Effector CD4-positive, alpha-beta T cell (primary cell): ENCODE measurements around the gene ICE2.
"Not testable (repeated sequence)": the region's sequence is repeated elsewhere in the genome, so short reads cannot be mapped to it uniquely, and the experiment has no call there.

Experiments used
- DNase-seq: peaks from one replicate; pipeline ENCODE4 v3.0.0-alpha.2; 2020

Gene ICE2

GRCh38 chr15:60442031-60442650 is 36.8 kb downstream of the ICE2 start:
- no peak for DNase-seq

GRCh38 chr15:60441331-60441730 is 37.6 kb downstream of the ICE2 start:
- DNase-seq, result no peak

GRCh38 chr15:60438646-60439045 is 40.3 kb downstream of the ICE2 start:
- no peak for DNase-seq

- no peak for DNase-seq
These were observed 50.0 kb downstream of the ICE2 start for GRCh38 chr15:60428935-60429334.

- DNase-seq, result no peak
These were observed 52.0 kb downstream of the ICE2 start for GRCh38 chr15:60426870-60427508.

GRCh38 chr15:60425461-60425860 is 53.5 kb downstream of the ICE2 start:
- no peak for DNase-seq

- no peak for DNase-seq
These were observed 54.9 kb downstream of the ICE2 start for GRCh38 chr15:60424006-60424405.

GRCh38 chr15:60423537-60423936 is 55.4 kb downstream of the ICE2 start:
- no peak for DNase-seq

GRCh38 chr15:60421544-60421943 is 57.4 kb downstream of the ICE2 start:
- DNase-seq, result no peak

- DNase-seq, result no peak
These were observed 58.7 kb downstream of the ICE2 start for GRCh38 chr15:60420203-60420716.

- DNase-seq, result no peak
These were observed 59.2 kb downstream of the ICE2 start for GRCh38 chr15:60419753-60420152.

GRCh38 chr15:60418096-60418495 is 60.8 kb downstream of the ICE2 start:
- no peak for DNase-seq

GRCh38 chr15:60417112-60417511 is 61.8 kb downstream of the ICE2 start:
- no peak for DNase-seq

GRCh38 chr15:60416484-60416883 is 62.5 kb downstream of the ICE2 start:
- no peak for DNase-seq

GRCh38 chr15:60414016-60414682 is 64.8 kb downstream of the ICE2 start:
- no peak for DNase-seq

- DNase-seq, result no peak
These were observed 65.6 kb downstream of the ICE2 start for GRCh38 chr15:60413231-60413824.

GRCh38 chr15:60412807-60413206 is 66.1 kb downstream of the ICE2 start:
- DNase-seq, result not testable (repeated sequence)

- DNase-seq, result no peak
These were observed 67.0 kb downstream of the ICE2 start for GRCh38 chr15:60411774-60412425.

- DNase-seq, result not testable (repeated sequence)
These were observed 68.6 kb downstream of the ICE2 start for GRCh38 chr15:60410350-60410749.

- no peak for DNase-seq
These were observed 70.4 kb downstream of the ICE2 start for GRCh38 chr15:60408463-60408981.

GRCh38 chr15:60407415-60407805 is 71.5 kb downstream of the ICE2 start:
- DNase-seq, result no peak

- no peak for DNase-seq
These were observed 72.2 kb downstream of the ICE2 start for GRCh38 chr15:60406513-60407414.
